HG02840 (cell line): Measurements from ENCODE around the gene NDFIP1.

Experiments
- ATAC-seq: cut with Tn5 transposase; IDR thresholded peaks from one replicate; pipeline ENCODE4 v1.9.1; 2021; ENCODE audit warnings: mild to moderate bottlenecking, moderate library complexity, moderate number of reproducible peaks; ENCODE audit not compliant: unreplicated experiment, low FRiP score

NDFIP1 gene, protein sequence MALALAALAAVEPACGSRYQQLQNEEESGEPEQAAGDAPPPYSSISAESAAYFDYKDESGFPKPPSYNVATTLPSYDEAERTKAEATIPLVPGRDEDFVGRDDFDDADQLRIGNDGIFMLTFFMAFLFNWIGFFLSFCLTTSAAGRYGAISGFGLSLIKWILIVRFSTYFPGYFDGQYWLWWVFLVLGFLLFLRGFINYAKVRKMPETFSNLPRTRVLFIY

GRCh38 chr5:142108432-142109330 is at the start of gene NDFIP1:
NDFIP1 (plus strand) TSS chr5:142108779; CDS start chr5:142108975, 196 bp downstream.
- peak; percentile 97 for ATAC-seq

- no peak for ATAC-seq
Observed at GRCh38 chr5:142059304-142059940, 49.2 kb upstream of the NDFIP1 start.

GRCh38 chr5:142063376-142063775 is 45.2 kb upstream of the NDFIP1 start:
- no peak for ATAC-seq

- no peak for ATAC-seq
Observed at GRCh38 chr5:142063878-142064331, 44.7 kb upstream of the NDFIP1 start.

GRCh38 chr5:142065273-142065672 is 43.3 kb upstream of the NDFIP1 start:
- no peak for ATAC-seq

DNA sequence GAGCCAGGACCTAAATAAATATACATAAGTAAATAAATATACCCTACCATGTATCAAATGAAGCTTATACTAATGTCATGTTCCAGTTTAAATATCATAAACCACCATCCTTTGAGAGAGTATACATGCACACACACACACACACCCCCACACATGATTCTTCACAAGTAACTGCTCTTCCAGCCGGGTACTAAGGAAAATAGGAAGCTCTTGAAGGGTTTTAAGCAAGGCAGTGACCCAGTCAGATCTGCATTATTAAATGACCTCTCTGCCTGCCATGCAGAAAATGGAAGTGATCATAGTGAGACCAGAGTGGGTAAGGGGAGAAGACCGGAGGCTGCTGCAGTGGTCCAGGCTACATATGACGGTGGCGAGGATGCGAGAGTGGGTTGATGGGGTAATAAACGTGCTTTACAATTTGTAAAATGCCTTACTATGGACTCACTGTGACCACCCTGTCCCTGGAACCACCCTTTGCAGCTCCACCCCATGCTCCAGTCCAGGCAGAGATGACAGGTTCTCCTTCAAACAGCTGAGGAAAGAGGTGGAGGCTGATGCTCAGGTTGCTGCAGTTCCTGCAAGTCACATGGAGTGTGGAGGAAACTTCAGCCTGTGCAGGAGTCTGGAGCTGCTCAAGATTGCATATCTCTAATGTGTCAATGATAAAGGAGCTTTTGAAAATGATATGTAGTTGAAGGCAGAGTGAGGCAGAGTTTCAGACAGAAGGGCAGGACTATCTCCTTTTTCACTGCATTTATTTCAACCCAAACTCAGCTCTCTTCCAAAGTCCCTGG is 38.8 kb upstream of the NDFIP1 start:
- no peak for ATAC-seq

- no peak for ATAC-seq
Observed at GRCh38 chr5:142070734-142071133, 37.8 kb upstream of the NDFIP1 start.

GRCh38 chr5:142072488-142072887 is 36.1 kb upstream of the NDFIP1 start:
- no peak for ATAC-seq

- no peak for ATAC-seq
Observed at GRCh38 chr5:142073362-142073988, 35.1 kb upstream of the NDFIP1 start.

DNA sequence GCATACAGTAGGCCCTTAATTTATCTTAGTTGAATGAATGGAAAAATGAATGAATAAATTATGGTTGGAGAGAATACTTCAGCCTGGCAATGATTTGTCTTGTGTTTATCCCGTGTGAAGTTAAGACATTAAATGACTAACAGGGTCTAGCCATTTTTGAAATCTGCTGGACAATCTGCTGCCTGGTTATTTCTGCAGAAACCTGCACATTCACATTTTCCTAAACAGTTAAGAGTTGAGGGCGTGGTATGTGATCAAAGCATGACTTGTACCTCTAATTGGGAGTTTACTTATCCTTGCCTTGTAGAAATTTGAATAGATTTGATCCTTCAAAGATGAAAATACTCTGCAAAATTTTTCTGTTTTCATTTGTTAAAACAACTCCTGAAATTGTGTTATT is 34.6 kb upstream of the NDFIP1 start:
- ATAC-seq, result no peak

GRCh38 chr5:142078221-142078620 is 30.4 kb upstream of the NDFIP1 start:
- no peak for ATAC-seq

DNA sequence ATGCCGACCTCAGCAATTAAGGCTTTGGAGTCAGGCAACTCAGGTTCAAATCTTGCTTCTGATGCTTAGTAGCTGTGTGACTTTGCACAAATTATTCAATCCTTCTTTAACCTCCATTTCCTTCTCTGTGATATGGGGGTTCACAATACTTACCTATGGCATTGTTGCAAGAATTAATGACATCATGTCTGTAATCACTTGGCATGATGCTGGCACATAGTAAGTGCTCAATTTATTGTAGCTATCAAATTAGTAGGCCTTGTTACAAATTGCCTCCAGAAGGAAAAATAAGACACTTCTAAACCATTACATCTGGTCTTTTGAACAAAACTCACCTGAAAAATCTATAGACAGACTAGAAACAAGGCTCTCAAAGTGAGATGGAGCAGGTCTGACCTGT is 29.9 kb upstream of the NDFIP1 start:
- no peak for ATAC-seq

DNA sequence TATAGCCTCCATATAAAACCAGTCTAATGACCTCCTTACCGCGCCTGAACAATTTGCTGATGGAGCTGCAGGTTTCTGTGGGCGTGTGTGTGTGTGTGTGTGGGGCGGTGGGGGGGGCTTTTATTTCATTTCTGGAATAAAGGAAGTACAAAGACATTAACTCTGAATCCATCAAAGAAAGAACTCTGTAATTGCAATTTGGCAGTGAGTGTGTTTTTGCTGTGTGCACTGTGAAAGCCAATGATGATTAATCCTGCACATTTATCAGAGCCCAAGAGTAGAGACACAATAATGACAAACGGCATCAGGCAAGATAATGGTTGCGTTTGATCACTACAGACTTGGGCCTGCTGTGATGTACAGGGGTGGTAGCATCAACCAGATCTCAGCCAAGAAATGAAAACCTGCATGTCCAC is 29.3 kb upstream of the NDFIP1 start:
- no peak for ATAC-seq

- no peak for ATAC-seq
Observed at GRCh38 chr5:142080248-142080647, 28.3 kb upstream of the NDFIP1 start.

GRCh38 chr5:142082182-142082781 is 26.3 kb upstream of the NDFIP1 start:
- no peak for ATAC-seq

GRCh38 chr5:142086229-142086628 is 22.4 kb upstream of the NDFIP1 start:
- ATAC-seq, result no peak

DNA sequence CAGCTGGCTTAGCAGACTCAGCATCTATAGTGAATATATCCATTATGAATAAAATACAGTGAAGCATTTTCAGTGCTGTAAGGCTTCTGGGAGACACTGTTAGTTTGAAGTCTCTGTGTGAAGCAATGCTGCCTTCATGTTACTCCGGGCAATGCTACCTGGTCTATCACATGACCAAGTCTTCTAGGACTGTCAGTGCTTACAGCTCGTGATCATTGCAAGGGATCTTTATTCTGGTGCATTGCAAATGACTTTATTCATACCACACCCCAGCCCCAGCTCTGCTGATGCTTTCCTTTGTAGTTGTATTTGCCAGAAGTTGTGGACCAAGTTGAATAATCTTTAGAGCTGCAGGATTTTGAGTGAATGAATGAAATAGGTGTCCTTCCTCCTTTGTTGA is 21.9 kb upstream of the NDFIP1 start:
- no peak for ATAC-seq

- ATAC-seq, result no peak
Observed at GRCh38 chr5:142087920-142088679, 20.5 kb upstream of the NDFIP1 start.
